CD14-positive monocyte (primary cell): ENCODE results near the gene CPA4. TPM values are rescaled to one million over a fixed set of nuclear protein-coding genes. Genes with fewer than 3 reads are reported as not detected.

ENCODE experiments used
- DNase-seq, 3 donors: peaks; one replicate each; pipeline ENCODE4 v3.0.0-alpha.2; 2011 to 2022
- H2AFZ ChIP-seq: 2 replicates; pipeline ENCODE4 v1.6.0; 2012; ENCODE audit warnings: mild to moderate bottlenecking, low read depth, low read length, inconsistent platforms; ENCODE audit not compliant: insufficient read depth, poor library complexity, severe bottlenecking
- H3K27ac ChIP-seq, 2 donors: 1 replicate in 1 of 2; 2 replicates in 1 of 2; pipeline ENCODE4 v1.5.1; 2012 to 2013; ENCODE audit warnings: low read length in 2 of 2, control low read depth in 1 of 2, inconsistent platforms in 1 of 2, low read depth in 1 of 2, mild to moderate bottlenecking in 1 of 2
- H3K27me3 ChIP-seq, 2 donors: one replicate each; pipeline versions ENCODE4 v1.6.0 to v1.6.1; 2011 to 2013; ENCODE audit warnings: low read length in 2 of 2; ENCODE audit not compliant: control insufficient read depth in 2 of 2, insufficient read depth in 2 of 2
- H3K36me3 ChIP-seq, 2 donors: replicated peaks in 1 of 2; 1 replicate in 1 of 2; 2 replicates in 1 of 2; pipeline versions ENCODE4 v1.5.1 to v1.6.1; 2012 to 2013; ENCODE audit warnings: low read length in 2 of 2, control low read depth in 1 of 2, inconsistent platforms in 1 of 2, mild to moderate bottlenecking in 1 of 2; ENCODE audit not compliant: insufficient read depth in 2 of 2, control insufficient read depth in 1 of 2
- H3K4me1 ChIP-seq, 2 donors: 1 replicate in 1 of 2; 2 replicates in 1 of 2; pipeline versions ENCODE4 v1.5.1 to v1.6.1; 2012 to 2013; ENCODE audit warnings: low read length in 2 of 2, control low read depth in 1 of 2, inconsistent platforms in 1 of 2, mild to moderate bottlenecking in 1 of 2, moderate library complexity in 1 of 2; ENCODE audit not compliant: insufficient read depth in 2 of 2, control insufficient read depth in 1 of 2
- H3K4me2 ChIP-seq: replicated peaks from 2 replicates; pipeline ENCODE3; 2012; ENCODE audit warnings: low read length, moderate library complexity, mild to moderate bottlenecking; ENCODE audit not compliant: poor library complexity, severe bottlenecking; ENCODE audit errors: extremely low read depth
- H3K4me3 ChIP-seq, 3 experiments: fragments of 200-600 bp in 1 of 3; sonication (generic) in 1 of 3; replicated peaks in 1 of 3; 1 replicate in 2 of 3; 2 replicates in 1 of 3; pipeline ENCODE4 v1.5.1; 2011 to 2013; ENCODE audit warnings: low read length in 3 of 3, mild to moderate bottlenecking in 3 of 3, control low read depth in 2 of 3, low read depth in 2 of 3, inconsistent platforms in 1 of 3, moderate library complexity in 1 of 3
- H3K79me2 ChIP-seq: 2 replicates; pipeline ENCODE4 v1.6.0; 2012; ENCODE audit warnings: mild to moderate bottlenecking, control low read depth, inconsistent platforms, low read length, moderate library complexity; ENCODE audit not compliant: insufficient read depth
- H3K9ac ChIP-seq: 2 replicates; pipeline ENCODE4 v1.6.0; 2017; ENCODE audit warnings: low read length, mild to moderate bottlenecking; ENCODE audit not compliant: insufficient read depth, poor library complexity, severe bottlenecking
- H3K9me3 ChIP-seq, 2 donors: replicated peaks in 1 of 2; 1 replicate in 1 of 2; 2 replicates in 1 of 2; pipeline versions ENCODE4 v1.5.1 to v1.6.1; 2012 to 2013; ENCODE audit warnings: low read length in 2 of 2, control low read depth in 1 of 2; ENCODE audit not compliant: control insufficient read depth in 1 of 2, insufficient read depth in 1 of 2
- H4K20me1 ChIP-seq: 2 replicates; pipeline ENCODE4 v1.6.0; 2012; ENCODE audit warnings: mild to moderate bottlenecking, low read length, control low read depth, moderate library complexity; ENCODE audit not compliant: insufficient read depth
- H3K27ac Mint-ChIP-seq, 7 donors: one replicate each; pipeline ENCODE4 v1.8.0; 2020; ENCODE audit warnings: mild to moderate bottlenecking in 7 of 7, mixed read lengths in 7 of 7, moderate library complexity in 6 of 7, inconsistent platforms in 2 of 7
- H3K27me3 Mint-ChIP-seq, 3 donors: one replicate each; pipeline ENCODE4 v1.8.0; 2021 to 2022; ENCODE audit warnings: low read depth in 3 of 3, mild to moderate bottlenecking in 3 of 3, mixed read lengths in 3 of 3, moderate library complexity in 3 of 3, inconsistent platforms in 1 of 3
- H3K36me3 Mint-ChIP-seq, 2 donors: one replicate each; pipeline ENCODE4 v1.8.0; 2020; ENCODE audit warnings: mixed read lengths in 2 of 2, inconsistent platforms in 1 of 2, mild to moderate bottlenecking in 1 of 2
- H3K4me1 Mint-ChIP-seq: one replicate; pipeline ENCODE4 v1.8.0; 2020; ENCODE audit warnings: mild to moderate bottlenecking, mixed read lengths
- H3K4me3 Mint-ChIP-seq, 2 donors: one replicate each; pipeline ENCODE4 v1.8.0; 2020; ENCODE audit warnings: mild to moderate bottlenecking in 2 of 2, mixed read lengths in 2 of 2, moderate library complexity in 1 of 2
- H3K9me3 Mint-ChIP-seq, 7 donors: one replicate each; pipeline ENCODE4 v1.8.0; 2020 to 2022; ENCODE audit warnings: mixed read lengths in 7 of 7, mild to moderate bottlenecking in 6 of 7, moderate library complexity in 6 of 7, inconsistent platforms in 2 of 7
- WGBS: methylation state at CpG from one replicate; pipeline ENCODE4 v1.1.5; 2013; ENCODE audit warnings: missing lambda C conversion rate; ENCODE audit not compliant: insufficient coverage; 5-methylcytosine and 5-hydroxymethylcytosine counted together
- intact Hi-C, 2 donors: fragments of 100-400 bp; cut with micrococcal nuclease; formaldehyde crosslinking; loops; one replicate each; pipeline versions ENCODE4 v1.15.0 to v1.15.1; 2023
- polyA plus RNA-seq, 3 donors: library from polyadenylated mRNA; depleted of rRNA in 1 of 3; unstranded in 2 of 3; stranded (reverse) in 1 of 3; fragments of 300-500 nt in 2 of 3; fragments of >200 nt in 1 of 3; fragmentation: Illumina TruSeq in 2 of 3; gene quantifications; 1 replicate in 2 of 3; 2 replicates in 1 of 3; pipeline ENCODE4 v1.2.3, GENCODE V29; 2012 to 2021
- TF ChIP-seq, protein P1 (sequence below): fragments of 200-600 bp; IDR thresholded peaks from one replicate; pipeline ENCODE4 v1.8.0; 2022; ENCODE audit warnings: antibody characterized with exemption, mild to moderate bottlenecking

The CPA4 gene
- polyA plus RNA-seq, 3 donors = not detected

DNA sequence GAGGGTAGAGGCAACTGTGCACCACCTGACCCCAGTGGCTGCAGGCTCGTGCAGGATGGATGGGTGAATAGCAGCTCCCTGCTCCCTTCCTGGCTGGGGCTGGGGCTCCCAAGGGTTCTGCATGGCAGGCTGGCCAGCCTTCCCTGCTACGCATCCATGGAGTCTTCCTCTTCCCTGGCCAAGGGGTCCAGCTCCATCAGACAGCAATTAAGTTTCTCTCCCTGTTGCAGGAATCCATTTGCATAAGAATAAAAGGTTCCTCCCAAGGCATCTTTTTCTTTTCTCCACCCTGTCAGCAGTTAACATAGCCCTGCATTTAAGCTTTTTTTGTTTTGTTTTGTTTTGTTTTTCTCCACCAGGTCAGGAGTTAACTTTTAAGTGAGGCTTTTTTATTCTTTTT is 36.3 kb upstream of the CPA4 start:
- no peaks in the 10 kb centered on the region for H3K4me1 ChIP-seq
- no peaks in the 10 kb centered on the region for H3K27me3 Mint-ChIP-seq
- H3K9ac ChIP-seq = no peak overlapping the region
- no peaks in the 10 kb centered on the region for H3K4me1 Mint-ChIP-seq
- peaks cover 21 to 68% (median 60%) of the 10 kb centered on the region in 7 donors for H3K9me3 Mint-ChIP-seq
- 93% methylated on average over 2 of the region's 2 CpGs for WGBS
- no peak overlapping the region for H3K27ac Mint-ChIP-seq
- intact Hi-C loops = no loop called here
- no peaks in the 10 kb centered on the region for H3K79me2 ChIP-seq
- no peak overlapping the region for H3K4me3 ChIP-seq
- no peak overlapping the region for H2AFZ ChIP-seq
- no peaks in the 10 kb centered on the region for H3K36me3 Mint-ChIP-seq
- no peak for DNase-seq
- H3K27ac ChIP-seq = no peak overlapping the region
- H3K9me3 ChIP-seq = peaks cover 36 to 50% of the 10 kb centered on the region in 2 donors
- no peaks in the 10 kb centered on the region for H4K20me1 ChIP-seq
- no peaks in the 10 kb centered on the region for H3K36me3 ChIP-seq
- TF ChIP-seq, protein P1, sequence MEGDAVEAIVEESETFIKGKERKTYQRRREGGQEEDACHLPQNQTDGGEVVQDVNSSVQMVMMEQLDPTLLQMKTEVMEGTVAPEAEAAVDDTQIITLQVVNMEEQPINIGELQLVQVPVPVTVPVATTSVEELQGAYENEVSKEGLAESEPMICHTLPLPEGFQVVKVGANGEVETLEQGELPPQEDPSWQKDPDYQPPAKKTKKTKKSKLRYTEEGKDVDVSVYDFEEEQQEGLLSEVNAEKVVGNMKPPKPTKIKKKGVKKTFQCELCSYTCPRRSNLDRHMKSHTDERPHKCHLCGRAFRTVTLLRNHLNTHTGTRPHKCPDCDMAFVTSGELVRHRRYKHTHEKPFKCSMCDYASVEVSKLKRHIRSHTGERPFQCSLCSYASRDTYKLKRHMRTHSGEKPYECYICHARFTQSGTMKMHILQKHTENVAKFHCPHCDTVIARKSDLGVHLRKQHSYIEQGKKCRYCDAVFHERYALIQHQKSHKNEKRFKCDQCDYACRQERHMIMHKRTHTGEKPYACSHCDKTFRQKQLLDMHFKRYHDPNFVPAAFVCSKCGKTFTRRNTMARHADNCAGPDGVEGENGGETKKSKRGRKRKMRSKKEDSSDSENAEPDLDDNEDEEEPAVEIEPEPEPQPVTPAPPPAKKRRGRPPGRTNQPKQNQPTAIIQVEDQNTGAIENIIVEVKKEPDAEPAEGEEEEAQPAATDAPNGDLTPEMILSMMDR = no peak
- H3K4me3 Mint-ChIP-seq = no peak overlapping the region
- H3K27me3 ChIP-seq = no peaks in the 10 kb centered on the region
- H3K4me2 ChIP-seq = no peak overlapping the region

DNA sequence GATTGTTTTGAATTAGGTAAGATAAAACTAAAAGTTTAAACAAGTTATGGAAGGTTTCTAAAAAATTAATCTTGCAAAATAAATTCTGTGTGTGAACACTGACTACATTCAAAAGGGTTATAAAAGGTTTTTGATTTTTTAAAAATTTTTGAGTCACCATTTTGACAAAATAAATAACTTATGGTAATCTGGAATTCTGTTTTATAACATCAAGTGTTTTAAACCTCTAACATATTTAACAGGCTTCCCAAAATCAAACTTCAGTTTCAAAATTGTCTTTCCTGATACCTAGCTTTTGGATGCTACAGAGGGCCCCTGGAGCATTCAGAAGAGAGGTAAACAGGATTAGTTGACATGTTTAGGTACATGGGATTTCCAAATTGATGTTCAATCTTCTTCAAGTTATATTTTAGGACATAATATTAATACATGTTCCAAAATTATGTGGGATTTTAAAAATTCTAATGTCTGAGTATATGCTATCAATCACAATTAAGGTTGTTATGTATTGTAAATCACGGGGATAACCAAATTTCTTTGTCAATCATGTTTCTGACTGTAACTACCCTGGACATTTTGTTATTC is 34.4 kb upstream of the CPA4 start:
- Histone ChIP-seq H3K27me3 (no peaks in the 10 kb centered on the region), H3K9ac (no peak overlapping the region), H3K4me1 (no peaks in the 10 kb centered on the region), H3K9me3 (peaks cover 36 to 50% of the 10 kb centered on the region in 2 donors), H3K79me2 (no peaks in the 10 kb centered on the region), H3K36me3 (no peaks in the 10 kb centered on the region), H2AFZ (no peak overlapping the region), H3K4me3 (no peak overlapping the region), H4K20me1 (no peaks in the 10 kb centered on the region), H3K4me2 (no peak overlapping the region), H3K27ac (no peak overlapping the region)
- H3K4me1 Mint-ChIP-seq = no peaks in the 10 kb centered on the region
- WGBS = no CpG with 5 or more reads among the region's 1 CpG
- peaks cover 14 to 67% (median 50%) of the 10 kb centered on the region in 7 donors for H3K9me3 Mint-ChIP-seq
- no peak overlapping the region for H3K27ac Mint-ChIP-seq
- H3K4me3 Mint-ChIP-seq = no peak overlapping the region
- intact Hi-C loops = no loop called here
- TF ChIP-seq, protein P1 = no peak
- no peaks in the 10 kb centered on the region for H3K36me3 Mint-ChIP-seq
- no peaks in the 10 kb centered on the region for H3K27me3 Mint-ChIP-seq
- no peak for DNase-seq
